Measurements from ENCODE around the gene TCN2.
A peak's percentile ranks its signal among the peaks of the same experiment; 100 is the strongest.
"Not testable (repeated sequence)": the region's sequence is repeated elsewhere in the genome, so short reads cannot be mapped to it uniquely, and the experiment has no call there.

TCN2 gene

DNA sequence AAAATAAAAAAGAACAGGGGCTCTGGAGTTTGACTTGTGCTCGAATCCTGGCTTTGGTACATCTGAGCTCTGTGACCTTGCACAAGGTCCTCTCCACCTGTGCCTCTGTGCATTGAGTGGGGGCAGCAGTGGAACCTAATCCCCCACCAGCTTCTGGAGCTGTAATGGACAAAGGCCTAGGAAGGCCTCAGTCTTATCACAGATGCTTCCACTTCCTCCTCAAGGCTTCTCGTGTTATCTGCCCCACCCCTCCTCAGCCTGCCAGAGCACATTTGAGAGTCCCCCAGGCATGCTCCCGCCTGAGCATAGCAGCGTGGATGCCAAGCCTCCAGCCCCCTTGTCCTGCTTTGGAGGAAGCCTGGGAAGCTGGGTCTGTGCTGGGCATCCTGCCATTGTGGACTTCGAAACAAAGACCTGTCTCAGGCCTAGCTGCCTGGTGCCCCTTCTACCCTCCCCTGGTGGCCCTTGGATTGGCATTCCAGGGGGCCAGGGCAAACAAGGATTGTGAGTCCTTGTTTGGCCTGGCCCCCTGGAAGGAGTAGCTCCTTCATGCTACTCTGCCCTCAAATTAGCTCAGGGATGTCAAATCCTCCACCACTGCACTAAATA lies 43.6 kb downstream of the TCN2 start:
- peak; percentile 72 for DNase-seq

DNA sequence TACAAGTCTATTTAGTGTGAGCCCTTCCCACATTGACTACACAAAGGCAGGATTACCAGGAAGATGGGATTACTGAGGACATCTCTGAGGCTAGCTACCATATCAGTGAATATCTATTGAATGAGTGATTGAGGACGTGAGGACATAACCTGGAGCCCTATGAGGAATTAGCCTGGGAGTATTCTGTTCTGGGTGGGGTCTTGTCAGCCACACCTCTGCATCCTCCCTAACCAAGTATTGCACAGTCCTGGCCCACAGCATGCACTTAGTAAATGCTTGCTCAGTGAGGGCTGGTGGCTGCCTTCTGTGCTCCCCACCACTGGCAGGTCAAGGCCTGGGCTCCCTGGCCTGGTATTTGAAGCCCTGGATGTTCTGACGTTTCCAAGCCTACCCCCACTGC lies 45.9 kb downstream of the TCN2 start:
- DNase-seq, result no peak

DNA sequence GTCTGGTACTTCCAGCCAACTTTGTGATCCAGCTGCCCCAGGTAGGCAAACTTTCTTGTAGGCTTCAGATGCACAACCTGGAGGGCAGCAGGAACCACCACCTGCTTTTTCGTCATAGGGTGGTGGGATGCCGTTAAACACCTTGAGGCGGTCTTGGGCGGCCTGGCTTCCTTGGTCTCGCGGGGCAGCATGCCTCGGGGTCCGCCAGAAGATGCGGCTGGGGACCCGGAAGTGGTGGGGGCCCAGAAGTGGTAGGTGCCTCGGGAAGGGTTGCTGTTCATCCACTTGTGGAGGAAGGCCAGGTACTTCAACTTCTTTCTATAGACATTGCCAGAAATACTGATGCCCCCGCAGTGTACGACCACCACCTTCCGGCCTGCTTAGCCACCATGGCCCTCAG lies 47.4 kb downstream of the TCN2 start:
- DNase-seq, result no peak

DNA sequence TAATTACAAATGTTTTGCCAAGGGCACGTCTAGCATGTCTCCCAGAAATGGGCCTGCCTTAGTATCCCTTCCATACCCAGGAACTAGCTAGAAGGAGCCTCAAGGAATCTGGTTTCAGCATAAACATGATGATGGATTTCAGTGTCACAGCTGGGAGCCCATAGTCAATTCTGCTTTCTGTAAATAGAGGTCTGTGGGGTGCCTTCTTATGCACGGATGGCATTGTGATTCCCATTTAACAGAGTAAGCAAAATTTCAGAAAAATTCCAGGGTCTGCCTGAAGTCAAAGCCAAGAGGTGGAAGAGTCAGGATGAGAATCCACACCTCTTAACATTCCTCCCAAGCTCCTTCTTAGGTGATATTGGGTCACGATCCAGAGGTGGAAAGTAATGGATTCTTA lies 48.6 kb downstream of the TCN2 start:
- no peak for DNase-seq

- DNase-seq, result no peak
Observed at GRCh38 chr22:30662040-30662439, 55.1 kb downstream of the TCN2 start.

DNA sequence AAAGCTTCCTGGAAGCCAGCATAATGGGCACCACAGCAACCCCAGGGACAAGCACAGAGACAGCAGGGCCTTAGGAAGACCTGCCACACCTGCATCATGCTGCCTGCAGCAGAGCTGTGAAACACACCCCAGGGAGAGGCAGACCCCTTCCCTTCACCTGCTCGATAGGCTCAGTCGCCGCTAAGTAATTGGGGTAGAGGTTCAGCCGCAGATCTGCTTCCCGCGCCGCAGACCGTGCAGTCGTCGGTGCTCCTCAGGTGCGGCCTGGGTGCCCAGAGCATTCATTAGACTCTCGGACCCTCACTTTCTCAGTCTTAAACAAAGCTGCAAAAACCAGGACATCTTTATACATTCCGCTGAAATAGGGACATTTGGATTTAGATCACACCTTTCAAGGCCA lies 57.8 kb downstream of the TCN2 start:
- DNase-seq, result no peak

- DNase-seq, result no peak
Observed at GRCh38 chr22:30665266-30665665, 58.3 kb downstream of the TCN2 start.

DNA sequence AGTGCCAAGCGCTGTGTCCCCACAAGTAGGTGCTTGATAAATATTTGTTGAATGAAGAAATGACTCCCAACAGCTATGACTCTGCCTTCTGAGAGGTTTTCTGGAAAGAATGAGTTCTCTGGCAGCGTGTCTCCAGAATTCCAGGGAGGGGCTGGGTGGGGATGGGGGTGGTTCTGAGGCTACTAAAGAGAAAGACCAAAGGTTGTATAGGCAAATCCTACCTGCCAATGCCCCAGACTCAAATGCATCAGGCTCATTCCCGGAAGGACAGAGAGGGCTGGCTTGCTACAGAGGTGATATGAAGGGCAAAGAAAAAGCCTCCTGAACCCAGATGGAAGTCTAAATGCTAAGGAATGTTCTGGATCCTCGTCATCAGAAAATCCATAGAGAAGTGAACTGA lies 58.8 kb downstream of the TCN2 start:
- DNase-seq, result no peak

DNA sequence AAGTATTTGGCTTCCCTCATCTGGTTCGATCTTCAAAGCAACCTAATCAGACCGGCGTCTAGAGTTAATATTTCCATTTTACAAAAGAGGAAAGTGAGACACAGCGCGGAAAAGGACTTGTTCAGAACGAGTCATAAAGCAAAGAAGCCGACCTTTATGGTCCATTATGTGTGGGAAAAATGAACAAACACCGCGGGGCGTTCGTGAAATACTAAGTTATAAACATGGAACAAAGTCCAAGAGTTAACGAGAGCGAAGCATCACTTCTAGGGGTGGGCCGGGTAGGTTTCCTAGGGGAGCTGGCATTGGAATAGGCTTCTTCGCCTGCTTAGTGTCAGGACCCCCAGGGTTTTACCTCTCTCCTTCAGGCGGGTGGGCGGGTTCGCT lies 60.1 kb downstream of the TCN2 start:
- no peak for DNase-seq

DNA sequence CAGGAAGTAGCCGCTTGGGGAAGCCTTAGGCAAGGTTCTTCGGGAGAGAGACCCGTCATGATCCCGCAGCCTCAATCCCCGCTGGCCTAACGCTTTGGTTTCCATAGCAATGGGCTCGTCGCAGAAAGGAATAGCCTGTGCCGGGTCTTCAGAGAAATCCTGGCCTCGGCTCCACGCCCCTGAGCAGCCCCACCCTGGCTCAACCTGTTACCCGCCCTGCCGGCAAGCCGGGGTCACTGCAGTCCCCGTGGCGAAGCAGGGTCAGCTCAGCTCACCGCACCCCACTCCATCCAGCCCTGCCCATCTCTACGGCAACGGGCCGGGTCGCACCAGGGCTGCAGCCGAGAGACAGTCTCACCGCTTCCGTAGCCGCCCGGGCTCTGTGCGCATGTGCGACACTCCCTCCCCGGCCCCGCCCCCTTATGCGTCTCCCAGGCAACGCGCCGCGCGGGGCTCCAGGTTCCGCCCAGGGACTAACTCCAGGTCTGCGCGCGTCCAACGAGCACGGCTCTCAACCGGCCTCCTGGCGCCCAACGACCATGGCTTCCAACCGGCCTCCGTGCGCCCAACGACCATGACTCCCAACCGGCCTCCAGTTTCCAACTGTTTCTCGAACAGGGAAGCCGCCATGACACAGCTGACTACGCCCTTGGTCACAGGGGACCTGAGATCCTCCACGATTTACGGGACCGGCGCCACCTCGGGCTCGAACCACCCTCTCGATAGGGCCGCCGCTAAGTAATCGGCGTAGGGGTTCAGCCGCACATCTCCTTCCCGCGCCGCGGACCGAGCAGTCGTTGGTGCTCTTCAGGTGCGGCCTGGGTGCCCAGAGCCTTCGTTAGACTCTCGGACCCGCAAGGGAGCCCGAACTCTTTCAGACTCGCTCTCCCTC lies 60.8 kb downstream of the TCN2 start, which contains the start of gene DUSP18:
Gene DUSP18 (minus strand): TSS at position 382 of the 892 bp plus-strand sequence. CDS start 3,872 bp downstream, outside the sequence.
- peak; percentile 53 for DNase-seq

DNA sequence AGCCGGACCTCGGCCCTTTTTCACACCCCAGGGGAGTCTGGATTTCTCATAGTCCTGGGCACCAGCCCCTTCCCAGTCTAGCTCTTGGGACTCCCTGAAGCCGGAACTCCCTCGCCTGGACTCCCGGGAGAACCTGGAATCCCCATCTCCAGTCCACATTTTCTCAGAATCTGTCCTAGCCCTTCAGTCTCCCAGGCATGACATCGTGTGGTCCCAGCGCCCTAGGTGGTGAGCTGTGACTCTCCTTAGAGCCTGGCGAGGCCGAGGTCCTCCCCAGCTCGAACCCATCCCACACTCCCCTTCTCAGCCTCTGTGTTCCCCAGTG lies 61.4 kb downstream of the TCN2 start:
- no peak for DNase-seq

GRCh38 chr22:30671071-30671470 lies 64.1 kb downstream of the TCN2 start:
- DNase-seq, result no peak

DNA sequence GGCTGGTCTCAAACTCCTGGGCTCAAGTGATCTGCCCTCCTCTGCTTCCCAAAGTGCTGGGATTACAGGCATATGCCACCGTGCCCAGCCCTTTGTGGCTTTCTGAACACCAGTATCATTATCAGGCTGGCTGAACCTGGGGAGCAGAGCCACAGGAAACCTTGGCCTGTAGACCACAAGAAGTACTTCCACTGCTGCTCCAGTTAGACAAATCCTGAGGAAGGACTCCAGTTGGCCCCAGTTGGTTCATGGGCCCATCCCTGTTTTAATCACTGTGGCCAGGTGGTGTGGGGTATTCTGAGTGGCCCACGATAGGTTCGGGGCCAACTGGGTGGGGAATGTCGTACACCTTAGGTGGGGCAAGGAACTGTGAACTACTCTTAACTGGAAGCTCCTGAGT lies 66.2 kb downstream of the TCN2 start:
- DNase-seq, result no peak

GRCh38 chr22:30674482-30674881 lies 67.5 kb downstream of the TCN2 start:
- no peak for DNase-seq

- no peak for DNase-seq
Observed at GRCh38 chr22:30675436-30675835, 68.5 kb downstream of the TCN2 start.

DNA sequence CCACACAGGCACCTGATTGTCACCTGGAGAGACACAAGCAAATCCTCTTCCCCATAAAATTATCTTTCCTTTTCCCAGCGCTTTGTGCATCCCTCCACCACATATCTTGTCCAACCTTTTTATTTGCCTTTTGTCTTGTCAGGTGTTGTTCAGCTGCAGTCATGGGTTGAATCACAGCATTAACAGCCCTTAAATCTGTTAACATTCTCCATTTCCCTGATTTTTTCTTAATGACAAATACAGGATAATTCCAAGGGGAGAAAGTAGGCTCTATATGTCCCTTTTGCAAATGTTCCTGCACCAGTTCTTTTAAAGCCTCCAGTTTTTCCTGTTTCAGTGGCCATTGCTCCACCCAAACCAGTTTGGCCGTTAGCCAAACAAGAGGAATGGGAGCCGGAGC lies 69.6 kb downstream of the TCN2 start:
- DNase-seq, result not testable (repeated sequence)

Measured in DMS79 (cell line).